ENCODE measurements around the gene MOCS1.

Gene MOCS1

DNA sequence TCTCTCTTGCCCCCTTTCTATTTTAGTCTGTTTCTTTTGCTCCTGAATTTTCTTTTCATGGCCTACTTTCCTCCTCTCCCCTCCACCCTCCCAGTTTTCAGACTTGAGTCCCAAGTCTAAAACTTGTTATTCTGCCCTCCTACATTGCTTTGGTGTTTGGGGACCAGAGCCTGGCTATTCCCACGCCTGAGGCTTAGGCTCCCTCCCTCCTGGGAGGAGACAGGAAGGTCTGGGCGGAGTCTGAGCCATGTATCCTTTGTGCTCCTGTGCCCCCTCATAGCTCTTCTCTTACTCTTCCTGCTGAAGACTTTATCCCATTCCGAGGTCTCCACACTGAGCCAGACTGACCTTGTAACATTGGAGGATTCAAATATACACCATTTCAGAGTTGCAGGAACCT is 72.6 kb downstream of the MOCS1 start:
- no peak for DNase-seq

DNA sequence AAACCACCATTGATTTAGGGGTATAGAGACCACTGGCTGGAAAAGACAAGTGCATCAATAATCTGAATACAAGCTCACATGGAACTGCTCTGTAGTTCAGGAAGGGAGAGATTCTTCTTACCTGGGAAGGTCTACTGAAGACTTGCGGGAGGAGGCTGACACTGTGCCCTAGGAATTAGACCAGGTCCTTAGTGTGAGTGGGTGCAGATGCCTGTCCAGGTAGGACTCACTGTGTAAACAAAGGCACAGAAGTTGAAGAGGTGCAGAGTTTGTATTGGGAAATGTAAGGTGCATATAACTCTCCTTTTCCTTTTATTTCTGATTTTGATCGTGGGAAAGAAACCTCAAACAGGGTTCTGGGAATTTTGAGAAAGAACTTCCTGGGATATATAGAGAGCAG is 75.2 kb downstream of the MOCS1 start:
- no peak for DNase-seq

DNA sequence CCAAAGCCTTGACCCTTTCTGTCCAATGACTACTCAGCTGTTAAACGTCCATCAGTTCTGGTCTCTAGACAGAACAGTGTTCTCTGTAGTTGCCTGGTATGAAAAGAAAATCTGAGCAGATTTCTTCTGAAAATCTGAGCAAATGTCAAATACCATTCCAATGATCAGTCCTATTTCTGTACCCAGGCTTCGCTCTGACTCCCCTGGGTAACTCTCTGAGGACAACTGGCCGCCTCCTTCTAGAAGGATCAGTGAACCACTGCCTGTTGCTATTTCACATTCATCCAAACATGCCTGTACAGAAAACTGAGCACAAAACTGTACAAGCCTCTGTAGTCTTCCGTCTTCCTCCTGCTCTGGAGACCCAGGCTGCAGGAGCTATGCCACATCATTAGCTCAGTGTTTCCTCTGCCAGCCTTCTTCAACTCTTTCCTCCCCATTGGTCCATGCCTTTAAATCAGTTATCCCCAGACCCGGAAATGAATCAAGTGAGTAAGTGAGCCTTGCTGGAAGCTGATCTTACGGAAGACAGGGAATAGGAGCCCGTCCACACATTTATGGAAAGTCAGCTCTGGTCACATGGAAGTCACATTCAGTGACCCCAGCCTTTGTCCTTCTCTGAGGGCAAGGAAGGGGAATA is 78.8 kb downstream of the MOCS1 start:
- DNase-seq: no peak
